Neural crest cell (in vitro differentiated cells): ENCODE measurements around the gene FAM193B. TPM values are rescaled to one million over a fixed set of nuclear protein-coding genes. Genes with fewer than 3 reads are reported as not detected.

Source experiments
- DNase-seq: peaks from one replicate; pipeline ENCODE4 v3.0.0; 2021; ENCODE audit warnings: low read depth, mixed read lengths, low spot score
- H3K27ac Mint-ChIP-seq: one replicate; pipeline ENCODE4 v1.8.0; 2021; ENCODE audit warnings: mild to moderate bottlenecking, mixed read lengths; ENCODE audit not compliant: unreplicated experiment
- H3K27me3 Mint-ChIP-seq: 2 replicates; pipeline ENCODE4 v1.8.0; 2021; ENCODE audit warnings: low read depth, mild to moderate bottlenecking, mixed read lengths
- H3K36me3 Mint-ChIP-seq: 2 replicates; pipeline ENCODE4 v1.8.0; 2021; ENCODE audit warnings: low read depth, mild to moderate bottlenecking, mixed read lengths
- H3K4me1 Mint-ChIP-seq: 2 replicates; pipeline ENCODE4 v1.8.0; 2021; ENCODE audit warnings: mixed read lengths
- H3K4me3 Mint-ChIP-seq: one replicate; pipeline ENCODE4 v1.8.0; 2021; ENCODE audit warnings: mild to moderate bottlenecking, mixed read lengths
- H3K9me3 Mint-ChIP-seq: 2 replicates; pipeline ENCODE4 v1.8.0; 2021; ENCODE audit warnings: mixed read lengths
- CTCF ChIP-seq: fragments of 200-600 bp; sonication (generic); conservative IDR thresholded peaks from 2 replicates; pipeline ENCODE4 v1.5.0; 2021; ENCODE audit warnings: antibody characterized with exemption, mild to moderate bottlenecking
- total RNA-seq: library from RNA; stranded (reverse); gene quantifications from 2 replicates; pipeline ENCODE4 v1.2.1, GENCODE V29; 2021

FAM193B gene
- total RNA-seq, 1 donor from 2014 or later, result 96.3 TPM

DNA sequence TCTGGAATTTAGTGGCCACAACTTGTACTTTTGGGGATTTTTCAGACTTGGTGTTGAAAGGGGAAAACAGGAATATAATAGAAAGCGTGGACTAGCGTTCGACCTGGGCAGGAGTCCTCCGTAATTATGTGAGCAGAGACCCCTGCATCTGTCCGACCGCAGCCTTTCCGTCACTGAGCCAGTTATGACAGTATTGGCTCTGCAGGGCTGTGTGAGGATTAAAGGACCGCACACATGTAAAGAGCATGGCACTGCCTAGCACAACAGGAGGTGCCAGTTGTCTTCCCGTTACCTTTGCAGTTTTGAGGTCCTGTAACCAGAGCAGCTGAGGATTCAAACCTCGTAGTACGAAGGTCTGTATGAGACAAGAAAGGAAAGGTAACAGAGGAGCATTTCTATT is 46.8 kb upstream of the FAM193B start:
- H3K27ac Mint-ChIP-seq, result no peak overlapping the region
- H3K36me3 Mint-ChIP-seq, result peaks cover 7% of the 10 kb centered on the region
- peaks cover 22% of the 10 kb centered on the region for H3K4me1 Mint-ChIP-seq
- H3K4me3 Mint-ChIP-seq, result peak overlapping the region; percentile 94
- no peaks in the 10 kb centered on the region for H3K9me3 Mint-ChIP-seq
- DNase-seq, result no peak
- H3K27me3 Mint-ChIP-seq, result peaks cover 17% of the 10 kb centered on the region
- TF ChIP-seq CTCF, result no peak

GRCh38 chr5:177600508-177601018 is 46.2 kb upstream of the FAM193B start:
- H3K27me3 Mint-ChIP-seq, result peaks cover 17% of the 10 kb centered on the region
- peaks cover 22% of the 10 kb centered on the region for H3K4me1 Mint-ChIP-seq
- peaks cover 7% of the 10 kb centered on the region for H3K36me3 Mint-ChIP-seq
- TF ChIP-seq CTCF, result no peak
- H3K27ac Mint-ChIP-seq, result peak overlapping the region; percentile 77
- peak overlapping the region; percentile 94 for H3K4me3 Mint-ChIP-seq
- DNase-seq, result no peak
- H3K9me3 Mint-ChIP-seq, result no peaks in the 10 kb centered on the region

- DNase-seq, result peak; percentile 78
- Mint-ChIP-seq H3K27me3 (peaks cover 17% of the 10 kb centered on the region), H3K4me3 (peak within 1 kb of the TSS; percentile 94), H3K36me3 (peaks cover 7% of the 10 kb centered on the region), H3K4me1 (peaks cover 22% of the 10 kb centered on the region), H3K27ac (peak within 1 kb of the TSS; percentile 77), H3K9me3 (no peaks in the 10 kb centered on the region)
- no peak for TF ChIP-seq CTCF
Measured at GRCh38 chr5:177599731-177600507, 45.6 kb upstream of the FAM193B start, which contains the start of gene B4GALT7. Gene B4GALT7, plus strand, starts transcription at chr5:177600132. Its CDS starts 79 bp downstream, at chr5:177600211.

- Mint-ChIP-seq H3K27ac (no peak overlapping the region), H3K4me1 (peaks cover 22% of the 10 kb centered on the region), H3K27me3 (peaks cover 17% of the 10 kb centered on the region), H3K36me3 (peaks cover 7% of the 10 kb centered on the region), H3K9me3 (no peaks in the 10 kb centered on the region), H3K4me3 (peak overlapping the region; percentile 88)
- no peak for TF ChIP-seq CTCF
- DNase-seq, result no peak
Measured at GRCh38 chr5:177598477-177598876, 44.1 kb upstream of the FAM193B start.

- peaks cover 7% of the 10 kb centered on the region for H3K36me3 Mint-ChIP-seq
- no peaks in the 10 kb centered on the region for H3K9me3 Mint-ChIP-seq
- no peak for TF ChIP-seq CTCF
- H3K27me3 Mint-ChIP-seq, result peaks cover 17% of the 10 kb centered on the region
- DNase-seq, result no peak
- no peak overlapping the region for H3K27ac Mint-ChIP-seq
- peaks cover 33% of the 10 kb centered on the region for H3K4me1 Mint-ChIP-seq
- peak overlapping the region; percentile 19 for H3K4me3 Mint-ChIP-seq
Measured at GRCh38 chr5:177596775-177597238, 42.4 kb upstream of the FAM193B start.
